DOHH2 (cell line): ENCODE data around the gene GAS1.

Experiments
- H3F3A ChIP-seq: fragments of 200-600 bp; sonication (generic), shearing (Covaris generic); 2 replicates; pipeline ENCODE4 v1.6.0; 2016; ENCODE audit warnings: antibody characterized with exemption, mild to moderate bottlenecking; ENCODE audit not compliant: control insufficient read depth, insufficient read depth
- H3K27ac ChIP-seq: fragments of 200-600 bp; sonication (generic); 2 replicates; pipeline ENCODE4 v1.5.1; 2014; ENCODE audit warnings: low read depth, mild to moderate bottlenecking, low read length, moderate library complexity
- H3K27me3 ChIP-seq: fragments of 200-600 bp; sonication (generic); 2 replicates; pipeline ENCODE4 v1.6.1; 2014; ENCODE audit warnings: mild to moderate bottlenecking, low read length, mixed read lengths; ENCODE audit not compliant: control insufficient read depth
- H3K36me3 ChIP-seq: fragments of 200-600 bp; sonication (generic); 2 replicates; pipeline ENCODE4 v1.6.1; 2014; ENCODE audit warnings: mild to moderate bottlenecking, low read length, moderate library complexity, mixed read lengths; ENCODE audit not compliant: control insufficient read depth
- H3K4me1 ChIP-seq: fragments of 200-600 bp; sonication (generic); 2 replicates; pipeline ENCODE4 v1.6.1; 2014; ENCODE audit warnings: mild to moderate bottlenecking, low read length, mixed read lengths; ENCODE audit not compliant: control insufficient read depth
- H3K4me2 ChIP-seq: fragments of 200-600 bp; sonication (generic); 2 replicates; pipeline ENCODE4 v1.6.0; 2014; ENCODE audit warnings: mild to moderate bottlenecking, low read length, moderate library complexity
- H3K4me3 ChIP-seq: fragments of 200-600 bp; sonication (generic); 2 replicates; pipeline ENCODE4 v1.5.1; 2014; ENCODE audit warnings: mild to moderate bottlenecking, low read length, mixed read lengths
- H3K79me2 ChIP-seq: fragments of 200-600 bp; sonication (generic); 2 replicates; pipeline ENCODE4 v1.6.1; 2014; ENCODE audit warnings: mild to moderate bottlenecking, low read length, mixed read lengths; ENCODE audit not compliant: control insufficient read depth
- H3K9me2 ChIP-seq: fragments of 200-600 bp; sonication (generic); replicated peaks from 2 replicates; pipeline ENCODE4 v1.6.1; 2014; ENCODE audit warnings: mild to moderate bottlenecking, low read length, mixed read lengths; ENCODE audit not compliant: control insufficient read depth
- H3K9me3 ChIP-seq: fragments of 200-600 bp; sonication (generic); 2 replicates; pipeline ENCODE4 v1.6.1; 2014; ENCODE audit warnings: antibody characterized with exemption, low read length, mixed read lengths; ENCODE audit not compliant: control insufficient read depth, insufficient read depth
- H4K20me1 ChIP-seq: fragments of 200-600 bp; sonication (generic); 2 replicates; pipeline ENCODE4 v1.6.0; 2014; ENCODE audit warnings: low read depth, mild to moderate bottlenecking, antibody characterized with exemption, low read length, moderate library complexity; ENCODE audit not compliant: control insufficient read depth, insufficient read depth
- CTCF ChIP-seq: fragments of 200-600 bp; sonication (generic); IDR thresholded peaks from one replicate; pipeline ENCODE4 v1.5.1; 2014; ENCODE audit warnings: antibody characterized with exemption, mild to moderate bottlenecking, low read depth, low read length; ENCODE audit not compliant: poor library complexity, severe bottlenecking
- EZH2phosphoT487 ChIP-seq: fragments of 200-600 bp; sonication (generic); IDR thresholded peaks from 2 replicates; pipeline ENCODE4 v1.6.1; 2017; ENCODE audit warnings: borderline replicate concordance, mild to moderate bottlenecking, antibody characterized with exemption, low read length, moderate library complexity, mixed read lengths

The GAS1 gene

DNA sequence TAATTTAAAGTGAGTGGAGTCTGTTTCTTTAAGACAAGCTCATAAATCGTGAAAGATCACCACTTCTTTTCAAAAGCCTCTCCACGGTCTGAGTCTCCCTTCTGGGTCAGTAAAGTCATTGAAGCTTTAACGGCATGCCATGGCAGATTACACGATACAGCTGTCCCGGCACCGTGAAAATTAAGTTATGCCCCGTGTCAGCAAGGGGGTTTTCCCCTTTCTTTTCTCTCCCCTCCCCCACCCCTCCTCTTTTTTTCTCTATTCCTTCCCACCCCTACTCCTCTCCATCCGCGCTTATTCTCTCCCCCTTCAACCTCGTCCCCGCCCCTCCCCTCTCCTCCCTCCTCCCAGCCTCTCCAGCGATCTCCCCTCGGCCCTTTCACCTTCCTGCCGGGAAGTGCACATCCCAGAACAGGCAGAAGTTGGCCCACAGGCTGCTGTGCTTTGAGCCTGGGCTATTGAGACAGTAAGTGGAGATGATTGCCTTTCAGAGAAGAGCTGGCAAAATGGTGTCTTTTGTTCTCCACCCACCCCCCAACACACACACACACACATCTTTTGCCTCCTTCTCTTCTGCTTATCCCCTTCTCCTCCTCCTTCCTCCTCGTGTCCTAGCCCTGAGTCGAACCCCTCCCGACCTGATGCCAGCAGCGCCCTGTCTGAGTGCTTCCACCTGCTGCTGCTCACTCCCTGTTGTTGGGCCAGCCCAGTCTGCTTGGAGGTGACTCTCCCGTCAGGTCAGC, 44.1 kb downstream of the GAS1 start:
- Histone ChIP-seq H3K4me2 (no peak overlapping the region), H4K20me1 (no peaks in the 10 kb centered on the region), H3K4me1 (no peaks in the 10 kb centered on the region), H3K4me3 (no peak overlapping the region), H3K9me2 (no peaks in the 10 kb centered on the region), H3K36me3 (no peaks in the 10 kb centered on the region), H3K27ac (no peak overlapping the region), H3K9me3 (no peaks in the 10 kb centered on the region), H3K79me2 (no peaks in the 10 kb centered on the region), H3F3A (no peaks in the 10 kb centered on the region), H3K27me3 (no peaks in the 10 kb centered on the region)
- TF ChIP-seq CTCF = no peak
- no peak for TF ChIP-seq EZH2phosphoT487

DNA sequence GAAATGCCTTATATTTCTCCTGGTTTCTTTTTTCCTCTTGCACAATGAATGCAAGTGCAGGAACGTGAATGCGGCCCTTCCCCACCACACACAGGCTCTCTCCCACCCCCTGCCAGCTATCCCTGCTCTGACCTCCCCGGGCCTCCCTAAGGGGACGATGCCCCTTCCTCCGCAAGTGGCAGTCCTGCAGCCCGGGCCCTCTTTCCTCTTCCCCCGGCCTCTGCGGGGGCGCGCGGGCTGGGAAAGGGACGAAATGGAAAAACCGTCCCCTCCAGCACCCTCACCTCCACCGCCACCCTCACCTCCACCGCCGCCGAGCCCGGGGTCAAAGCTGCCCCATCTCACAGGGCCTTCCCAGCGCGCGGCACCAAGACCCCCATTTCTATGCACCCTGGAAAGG, 44.7 kb downstream of the GAS1 start:
- TF ChIP-seq CTCF (no peak), EZH2phosphoT487 (no peak)
- Histone ChIP-seq H3K27me3 (no peaks in the 10 kb centered on the region), H3K79me2 (no peaks in the 10 kb centered on the region), H4K20me1 (no peaks in the 10 kb centered on the region), H3F3A (no peaks in the 10 kb centered on the region), H3K9me2 (no peaks in the 10 kb centered on the region), H3K36me3 (no peaks in the 10 kb centered on the region), H3K27ac (no peak overlapping the region), H3K9me3 (no peaks in the 10 kb centered on the region), H3K4me1 (no peaks in the 10 kb centered on the region), H3K4me2 (no peak overlapping the region), H3K4me3 (no peak overlapping the region)

GRCh38 chr9:86902176-86902575, 45.1 kb downstream of the GAS1 start:
- Histone ChIP-seq H3K9me3 (no peaks in the 10 kb centered on the region), H3K27ac (no peak overlapping the region), H4K20me1 (no peaks in the 10 kb centered on the region), H3K27me3 (no peaks in the 10 kb centered on the region), H3K79me2 (no peaks in the 10 kb centered on the region), H3K36me3 (no peaks in the 10 kb centered on the region), H3K9me2 (no peaks in the 10 kb centered on the region), H3F3A (no peaks in the 10 kb centered on the region), H3K4me2 (no peak overlapping the region), H3K4me1 (no peaks in the 10 kb centered on the region), H3K4me3 (no peak overlapping the region)
- TF ChIP-seq EZH2phosphoT487 = no peak
- no peak for TF ChIP-seq CTCF

DNA sequence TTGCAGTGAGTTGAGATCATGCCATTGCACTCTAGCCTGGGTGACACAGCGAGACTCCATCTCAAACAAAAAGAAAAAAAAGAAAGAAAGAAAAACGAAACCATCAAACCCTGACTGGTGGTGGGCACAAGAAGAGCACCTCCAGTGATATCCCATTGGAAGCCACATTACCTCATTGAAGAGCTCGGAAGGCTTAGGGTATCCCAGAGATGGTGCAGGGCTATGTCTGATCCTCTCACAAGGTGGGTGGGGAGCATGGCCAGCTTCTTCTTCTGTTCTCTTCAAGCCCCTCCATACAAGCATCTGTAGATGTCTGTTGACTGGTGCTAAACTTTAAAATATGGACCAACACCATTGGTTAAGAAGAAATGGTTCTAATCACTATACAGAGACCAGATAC, 45.8 kb downstream of the GAS1 start:
- Histone ChIP-seq H3K27ac (no peak overlapping the region), H3K79me2 (no peaks in the 10 kb centered on the region), H3K4me2 (no peak overlapping the region), H3K36me3 (no peaks in the 10 kb centered on the region), H3F3A (no peaks in the 10 kb centered on the region), H3K4me3 (no peak overlapping the region), H3K9me2 (no peaks in the 10 kb centered on the region), H3K9me3 (no peaks in the 10 kb centered on the region), H3K4me1 (no peaks in the 10 kb centered on the region), H3K27me3 (no peaks in the 10 kb centered on the region), H4K20me1 (no peaks in the 10 kb centered on the region)
- no peak for TF ChIP-seq CTCF
- no peak for TF ChIP-seq EZH2phosphoT487
